WTC11 (cell line): Measurements from ENCODE around the gene COLGALT1.

Source experiments
- ATF2 ChIP-seq: sonication (generic); formaldehyde crosslinking; IDR thresholded peaks from 2 replicates; pipeline ENCODE4 v1.8.1; 2022; ENCODE audit warnings: low read depth, missing genetic modification reagents, borderline replicate concordance
- CBFB ChIP-seq: sonication (generic); formaldehyde crosslinking; IDR thresholded peaks from 2 replicates; pipeline ENCODE4 v1.8.1; 2022; ENCODE audit warnings: mild to moderate bottlenecking, low read depth, missing genetic modification reagents
- CREM ChIP-seq: sonication (generic); formaldehyde crosslinking; IDR thresholded peaks from 2 replicates; pipeline ENCODE4 v1.8.1; 2022; ENCODE audit warnings: mild to moderate bottlenecking, missing genetic modification reagents, moderate library complexity
- E2F1 ChIP-seq: sonication (generic); formaldehyde crosslinking; IDR thresholded peaks from 2 replicates; pipeline ENCODE4 v1.8.0; 2022; ENCODE audit warnings: mild to moderate bottlenecking, missing genetic modification reagents
- ETV6 ChIP-seq: sonication (generic); formaldehyde crosslinking; IDR thresholded peaks from 2 replicates; pipeline ENCODE4 v1.8.1; 2022; ENCODE audit warnings: mild to moderate bottlenecking, missing genetic modification reagents
- JUN ChIP-seq: sonication (generic); formaldehyde crosslinking; IDR thresholded peaks from 2 replicates; pipeline ENCODE4 v1.8.0; 2023; ENCODE audit warnings: mild to moderate bottlenecking, missing genetic modification reagents
- SP1 ChIP-seq: sonication (generic); formaldehyde crosslinking; conservative IDR thresholded peaks from 2 replicates; pipeline ENCODE4 v1.8.1; 2022; ENCODE audit warnings: missing genetic modification reagents
- ZNF138 ChIP-seq: sonication (generic); formaldehyde crosslinking; conservative IDR thresholded peaks from 2 replicates; pipeline ENCODE4 v1.8.1; 2022; ENCODE audit warnings: mild to moderate bottlenecking, moderate library complexity, missing genetic modification reagents
- ZNF396 ChIP-seq: fragments of 250-450 bp; sonication (Bioruptor Pico); IDR thresholded peaks from 2 replicates; pipeline ENCODE4 v1.8.0; 2021; ENCODE audit warnings: mild to moderate bottlenecking, moderate library complexity, borderline replicate concordance
- TF ChIP-seq, protein P1 (sequence below): fragments of 200-600 bp; IDR thresholded peaks from 2 replicates; pipeline ENCODE4 v1.8.0; 2022; ENCODE audit warnings: antibody characterized with exemption
- TF ChIP-seq, protein P2 (sequence below): sonication (generic); formaldehyde crosslinking; IDR thresholded peaks from 2 replicates; pipeline ENCODE4 v1.8.0; 2022; ENCODE audit warnings: mild to moderate bottlenecking, missing genetic modification reagents
- TF ChIP-seq, protein P3 (sequence below): sonication (generic); formaldehyde crosslinking; IDR thresholded peaks from 2 replicates; pipeline ENCODE4 v1.8.1; 2023; ENCODE audit warnings: mild to moderate bottlenecking, missing genetic modification reagents, moderate library complexity
- TF ChIP-seq, protein P4 (sequence below): sonication (generic); formaldehyde crosslinking; IDR thresholded peaks from 2 replicates; pipeline ENCODE4 v1.8.0; 2022; ENCODE audit warnings: mild to moderate bottlenecking, missing genetic modification reagents

DNA sequence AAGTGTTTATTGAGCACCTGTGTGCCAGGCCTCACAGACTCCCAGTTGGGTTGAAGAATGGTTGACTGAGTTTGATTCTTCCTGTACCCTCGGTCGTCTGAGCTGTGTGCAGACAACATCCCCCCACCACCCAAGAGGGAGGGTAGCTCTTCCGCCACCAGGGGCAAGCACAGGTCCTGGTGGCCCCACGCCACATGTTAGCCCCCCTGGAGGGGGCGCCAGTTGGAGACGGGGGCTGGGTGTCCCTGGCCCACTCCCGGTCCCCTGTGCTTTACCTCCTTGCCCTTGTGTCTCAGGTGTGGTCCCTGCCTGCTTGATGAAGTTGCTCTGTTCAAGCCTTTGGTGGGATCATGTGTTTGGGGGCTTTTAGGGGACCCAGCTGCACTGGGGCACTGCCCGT lies 27.2 kb downstream of the COLGALT1 start:
- TF ChIP-seq ATF2 (CRISPR knock-in tag) (no peak), JUN (no peak), SP1 (CRISPR knock-in tag) (no peak), ZNF138 (CRISPR knock-in tag) (no peak), CREM (CRISPR knock-in tag) (no peak), ETV6 (CRISPR knock-in tag) (no peak), CBFB (CRISPR knock-in tag) (no peak), E2F1 (CRISPR knock-in tag) (no peak), ZNF396 (CRISPR knock-in tag) (no peak)
- TF ChIP-seq, protein P1, sequence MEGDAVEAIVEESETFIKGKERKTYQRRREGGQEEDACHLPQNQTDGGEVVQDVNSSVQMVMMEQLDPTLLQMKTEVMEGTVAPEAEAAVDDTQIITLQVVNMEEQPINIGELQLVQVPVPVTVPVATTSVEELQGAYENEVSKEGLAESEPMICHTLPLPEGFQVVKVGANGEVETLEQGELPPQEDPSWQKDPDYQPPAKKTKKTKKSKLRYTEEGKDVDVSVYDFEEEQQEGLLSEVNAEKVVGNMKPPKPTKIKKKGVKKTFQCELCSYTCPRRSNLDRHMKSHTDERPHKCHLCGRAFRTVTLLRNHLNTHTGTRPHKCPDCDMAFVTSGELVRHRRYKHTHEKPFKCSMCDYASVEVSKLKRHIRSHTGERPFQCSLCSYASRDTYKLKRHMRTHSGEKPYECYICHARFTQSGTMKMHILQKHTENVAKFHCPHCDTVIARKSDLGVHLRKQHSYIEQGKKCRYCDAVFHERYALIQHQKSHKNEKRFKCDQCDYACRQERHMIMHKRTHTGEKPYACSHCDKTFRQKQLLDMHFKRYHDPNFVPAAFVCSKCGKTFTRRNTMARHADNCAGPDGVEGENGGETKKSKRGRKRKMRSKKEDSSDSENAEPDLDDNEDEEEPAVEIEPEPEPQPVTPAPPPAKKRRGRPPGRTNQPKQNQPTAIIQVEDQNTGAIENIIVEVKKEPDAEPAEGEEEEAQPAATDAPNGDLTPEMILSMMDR: no peak
- TF ChIP-seq, protein P2, sequence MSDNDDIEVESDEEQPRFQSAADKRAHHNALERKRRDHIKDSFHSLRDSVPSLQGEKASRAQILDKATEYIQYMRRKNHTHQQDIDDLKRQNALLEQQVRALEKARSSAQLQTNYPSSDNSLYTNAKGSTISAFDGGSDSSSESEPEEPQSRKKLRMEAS: no peak
- TF ChIP-seq, protein P3, sequence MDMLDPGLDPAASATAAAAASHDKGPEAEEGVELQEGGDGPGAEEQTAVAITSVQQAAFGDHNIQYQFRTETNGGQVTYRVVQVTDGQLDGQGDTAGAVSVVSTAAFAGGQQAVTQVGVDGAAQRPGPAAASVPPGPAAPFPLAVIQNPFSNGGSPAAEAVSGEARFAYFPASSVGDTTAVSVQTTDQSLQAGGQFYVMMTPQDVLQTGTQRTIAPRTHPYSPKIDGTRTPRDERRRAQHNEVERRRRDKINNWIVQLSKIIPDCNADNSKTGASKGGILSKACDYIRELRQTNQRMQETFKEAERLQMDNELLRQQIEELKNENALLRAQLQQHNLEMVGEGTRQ: no peak
- TF ChIP-seq, protein P4, sequence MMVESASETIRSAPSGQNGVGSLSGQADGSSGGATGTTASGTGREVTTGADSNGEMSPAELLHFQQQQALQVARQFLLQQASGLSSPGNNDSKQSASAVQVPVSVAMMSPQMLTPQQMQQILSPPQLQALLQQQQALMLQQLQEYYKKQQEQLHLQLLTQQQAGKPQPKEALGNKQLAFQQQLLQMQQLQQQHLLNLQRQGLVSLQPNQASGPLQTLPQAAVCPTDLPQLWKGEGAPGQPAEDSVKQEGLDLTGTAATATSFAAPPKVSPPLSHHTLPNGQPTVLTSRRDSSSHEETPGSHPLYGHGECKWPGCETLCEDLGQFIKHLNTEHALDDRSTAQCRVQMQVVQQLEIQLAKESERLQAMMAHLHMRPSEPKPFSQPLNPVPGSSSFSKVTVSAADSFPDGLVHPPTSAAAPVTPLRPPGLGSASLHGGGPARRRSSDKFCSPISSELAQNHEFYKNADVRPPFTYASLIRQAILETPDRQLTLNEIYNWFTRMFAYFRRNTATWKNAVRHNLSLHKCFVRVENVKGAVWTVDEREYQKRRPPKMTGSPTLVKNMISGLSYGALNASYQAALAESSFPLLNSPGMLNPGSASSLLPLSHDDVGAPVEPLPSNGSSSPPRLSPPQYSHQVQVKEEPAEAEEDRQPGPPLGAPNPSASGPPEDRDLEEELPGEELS (CRISPR knock-in tag): no peak
